BLaER1 (cell line): ENCODE measurements around the gene TCF12.
"Not testable (repeated sequence)": the region's sequence is repeated elsewhere in the genome, so short reads cannot be mapped to it uniquely, and the experiment has no call there.

Source experiments
- H3K27ac ChIP-seq: shearing (Covaris generic); formaldehyde crosslinking; 2 replicates; pipeline ENCODE4 v1.8.1; 2022
- H3K27me3 ChIP-seq: shearing (Covaris generic); formaldehyde crosslinking; 2 replicates; pipeline ENCODE4 v1.8.1; 2022
- H3K36me3 ChIP-seq: shearing (Covaris generic); formaldehyde crosslinking; 2 replicates; pipeline ENCODE4 v1.8.1; 2022
- H3K4me1 ChIP-seq: shearing (Covaris generic); formaldehyde crosslinking; 2 replicates; pipeline ENCODE4 v1.8.1; 2022
- H3K4me2 ChIP-seq: shearing (Covaris generic); formaldehyde crosslinking; 2 replicates; pipeline ENCODE4 v1.8.1; 2022
- H3K4me3 ChIP-seq: shearing (Covaris generic); formaldehyde crosslinking; 2 replicates; pipeline ENCODE4 v1.8.1; 2022
- H3K9ac ChIP-seq: shearing (Covaris generic); formaldehyde crosslinking; 2 replicates; pipeline ENCODE4 v1.8.1; 2022
- H3K9me3 ChIP-seq: shearing (Covaris generic); formaldehyde crosslinking; 2 replicates; pipeline ENCODE4 v1.8.1; 2022
- H4K20me1 ChIP-seq: shearing (Covaris generic); formaldehyde crosslinking; 2 replicates; pipeline ENCODE4 v1.8.1; 2022
- Cebpa-rat ChIP-seq: shearing (Covaris generic); IDR thresholded peaks from 2 replicates; pipeline ENCODE4 v1.8.1; 2022

TCF12 gene

GRCh38 chr15:57089815-57090495, 171.5 kb downstream of the TCF12 start:
- Histone ChIP-seq H3K4me1 (peaks cover 13% of the 10 kb centered on the region), H3K27ac (no peak overlapping the region)

GRCh38 chr15:57090496-57090859, 172.0 kb downstream of the TCF12 start:
- Histone ChIP-seq H3K4me3 (no peak overlapping the region), H3K9me3 (no peaks in the 10 kb centered on the region), H3K4me1 (peaks cover 13% of the 10 kb centered on the region), H3K9ac (no peak overlapping the region), H3K4me2 (no peak overlapping the region), H4K20me1 (peaks cover 35% of the 10 kb centered on the region), H3K36me3 (peaks cover 32% of the 10 kb centered on the region), H3K27ac (no peak overlapping the region), H3K27me3 (no peaks in the 10 kb centered on the region)
- TF ChIP-seq Cebpa-rat = no peak

More at GRCh38 chr15:57089815-57090495, 171.5 kb downstream of the TCF12 start:
- TF ChIP-seq Cebpa-rat = no peak
- 0 out of 2 replicates have a peak overlapping the region, but pooled peaks have one; percentile 2 for H3K4me2 ChIP-seq
- H4K20me1 ChIP-seq = peaks cover 40% of the 10 kb centered on the region
- H3K4me3 ChIP-seq = no peak overlapping the region
- H3K9ac ChIP-seq = no peak overlapping the region
- no peaks in the 10 kb centered on the region for H3K27me3 ChIP-seq
- peaks cover 27% of the 10 kb centered on the region for H3K36me3 ChIP-seq
- H3K9me3 ChIP-seq = no peaks in the 10 kb centered on the region

GRCh38 chr15:57091636-57092035, 173.2 kb downstream of the TCF12 start:
- Histone ChIP-seq H3K9ac (no peak overlapping the region), H3K4me1 (peaks cover 13% of the 10 kb centered on the region), H3K36me3 (peaks cover 44% of the 10 kb centered on the region), H3K9me3 (no peaks in the 10 kb centered on the region), H4K20me1 (peaks cover 32% of the 10 kb centered on the region), H3K4me3 (no peak overlapping the region), H3K4me2 (no peak overlapping the region), H3K27me3 (no peaks in the 10 kb centered on the region), H3K27ac (no peak overlapping the region)
- no peak for TF ChIP-seq Cebpa-rat

GRCh38 chr15:57092252-57092651, 173.8 kb downstream of the TCF12 start:
- Histone ChIP-seq H3K27ac (no peak overlapping the region), H3K36me3 (peaks cover 45% of the 10 kb centered on the region), H4K20me1 (peaks cover 32% of the 10 kb centered on the region), H3K9me3 (no peaks in the 10 kb centered on the region), H3K27me3 (no peaks in the 10 kb centered on the region), H3K9ac (no peak overlapping the region), H3K4me2 (no peak overlapping the region), H3K4me3 (no peak overlapping the region), H3K4me1 (peaks cover 13% of the 10 kb centered on the region)
- no peak for TF ChIP-seq Cebpa-rat

GRCh38 chr15:57094321-57095257, 176.1 kb downstream of the TCF12 start:
- Histone ChIP-seq H4K20me1 (peaks cover 16% of the 10 kb centered on the region), H3K4me2 (no peak overlapping the region), H3K36me3 (peaks cover 50% of the 10 kb centered on the region), H3K9ac (no peak overlapping the region), H3K4me1 (peaks cover 14% of the 10 kb centered on the region), H3K9me3 (0 out of 2 replicates have a peak, but pooled peaks cover 4% of the 10 kb centered on the region), H3K4me3 (no peak overlapping the region), H3K27ac (no peak overlapping the region), H3K27me3 (no peaks in the 10 kb centered on the region)
- no peak for TF ChIP-seq Cebpa-rat

GRCh38 chr15:57095896-57096295, 177.5 kb downstream of the TCF12 start:
- no peaks in the 10 kb centered on the region for H3K27me3 ChIP-seq
- H3K27ac ChIP-seq = no peak overlapping the region
- H3K9me3 ChIP-seq = 0 out of 2 replicates have a peak, but pooled peaks cover 4% of the 10 kb centered on the region
- peaks cover 3% of the 10 kb centered on the region for H4K20me1 ChIP-seq
- peaks cover 8% of the 10 kb centered on the region for H3K4me1 ChIP-seq
- H3K4me3 ChIP-seq = no peak overlapping the region
- no peak overlapping the region for H3K9ac ChIP-seq
- no peak for TF ChIP-seq Cebpa-rat
- no peak overlapping the region for H3K4me2 ChIP-seq
- H3K36me3 ChIP-seq = peaks cover 50% of the 10 kb centered on the region

- Histone ChIP-seq H3K4me3 (no peak overlapping the region), H4K20me1 (no peaks in the 10 kb centered on the region), H3K27ac (no peak overlapping the region), H3K9me3 (0 out of 2 replicates have a peak, but pooled peaks cover 4% of the 10 kb centered on the region), H3K4me1 (peaks cover 12% of the 10 kb centered on the region), H3K27me3 (no peaks in the 10 kb centered on the region), H3K4me2 (no peak overlapping the region), H3K36me3 (peaks cover 50% of the 10 kb centered on the region), H3K9ac (no peak overlapping the region)
- TF ChIP-seq Cebpa-rat = no peak
Measured at GRCh38 chr15:57097246-57097645, 178.8 kb downstream of the TCF12 start.

GRCh38 chr15:57097919-57098543, 179.6 kb downstream of the TCF12 start:
- H3K27ac ChIP-seq, H3K4me3 ChIP-seq, H3K9ac ChIP-seq, H4K20me1 ChIP-seq, H3K4me2 ChIP-seq, H3K27me3 ChIP-seq, H3K9me3 ChIP-seq: not testable (repeated sequence)
- Histone ChIP-seq H3K36me3 (peaks cover 45% of the 10 kb centered on the region), H3K4me1 (peaks cover 19% of the 10 kb centered on the region)

GRCh38 chr15:57098896-57099295, 180.5 kb downstream of the TCF12 start:
- Histone ChIP-seq H3K4me2 (no peak overlapping the region), H3K27me3 (no peaks in the 10 kb centered on the region), H4K20me1 (no peaks in the 10 kb centered on the region), H3K9me3 (0 out of 2 replicates have a peak, but pooled peaks cover 4% of the 10 kb centered on the region), H3K9ac (no peak overlapping the region), H3K4me1 (peaks cover 19% of the 10 kb centered on the region), H3K4me3 (no peak overlapping the region), H3K36me3 (peaks cover 38% of the 10 kb centered on the region), H3K27ac (no peak overlapping the region)
- no peak for TF ChIP-seq Cebpa-rat

- Histone ChIP-seq H3K36me3 (peaks cover 35% of the 10 kb centered on the region), H3K9me3 (peaks cover 14% of the 10 kb centered on the region), H3K4me2 (0 out of 2 replicates have a peak overlapping the region, but pooled peaks have one; percentile 3), H3K27ac (no peak overlapping the region), H4K20me1 (no peaks in the 10 kb centered on the region), H3K4me3 (no peak overlapping the region), H3K27me3 (no peaks in the 10 kb centered on the region), H3K4me1 (peaks cover 19% of the 10 kb centered on the region), H3K9ac (no peak overlapping the region)
- no peak for TF ChIP-seq Cebpa-rat
Measured at GRCh38 chr15:57100136-57100539, 181.7 kb downstream of the TCF12 start.
